Left ventricle myocardium inferior (tissue), 1 donor: ENCODE measurements around the gene INSR. TPM values are rescaled to one million over a fixed set of nuclear protein-coding genes. Genes with fewer than 3 reads are reported as not detected.

ENCODE experiments used
- DNase-seq: peaks from one replicate; pipeline ENCODE4 v3.0.0-alpha.2; 2020
- H3K27ac ChIP-seq: fragments of 200-600 bp; replicated peaks from 2 replicates; pipeline ENCODE4 v1.8.0; 2021
- H3K27me3 ChIP-seq: fragments of 200-600 bp; 2 replicates; pipeline ENCODE4 v1.8.0; 2021; ENCODE audit warnings: low read depth
- H3K36me3 ChIP-seq: fragments of 200-600 bp; 2 replicates; pipeline ENCODE4 v1.8.0; 2021
- H3K4me1 ChIP-seq: fragments of 200-600 bp; 2 replicates; pipeline ENCODE4 v1.8.0; 2021
- H3K4me3 ChIP-seq: fragments of 200-600 bp; 2 replicates; pipeline ENCODE4 v1.8.0; 2021; ENCODE audit warnings: mild to moderate bottlenecking, moderate library complexity
- H3K9me3 ChIP-seq: fragments of 200-600 bp; replicated peaks from 2 replicates; pipeline ENCODE4 v1.8.0; 2021
- CTCF ChIP-seq: fragments of 200-600 bp; IDR thresholded peaks from 2 replicates; pipeline ENCODE4 v1.8.0; 2021; ENCODE audit warnings: antibody characterized with exemption, mild to moderate bottlenecking, borderline replicate concordance
- intact Hi-C: fragments of 100-400 bp; cut with micrococcal nuclease; formaldehyde crosslinking; loops from one replicate; pipeline ENCODE4 v1.11.0; 2022
- total RNA-seq: library from RNA; stranded (reverse); fragmentation: NEBNext Ultra II Directional; extraction: Animal tissue kit (Norgen Biotek cat#: 25700); gene quantifications from one replicate; pipeline ENCODE4 v1.2.1, GENCODE V29; 2021
- donor health status: DM: no; HTN: yes; CAD: no; lungs with severe emphysema.

Gene INSR
- total RNA-seq, 1 donor from 2014 or later = 85.3 TPM

DNA sequence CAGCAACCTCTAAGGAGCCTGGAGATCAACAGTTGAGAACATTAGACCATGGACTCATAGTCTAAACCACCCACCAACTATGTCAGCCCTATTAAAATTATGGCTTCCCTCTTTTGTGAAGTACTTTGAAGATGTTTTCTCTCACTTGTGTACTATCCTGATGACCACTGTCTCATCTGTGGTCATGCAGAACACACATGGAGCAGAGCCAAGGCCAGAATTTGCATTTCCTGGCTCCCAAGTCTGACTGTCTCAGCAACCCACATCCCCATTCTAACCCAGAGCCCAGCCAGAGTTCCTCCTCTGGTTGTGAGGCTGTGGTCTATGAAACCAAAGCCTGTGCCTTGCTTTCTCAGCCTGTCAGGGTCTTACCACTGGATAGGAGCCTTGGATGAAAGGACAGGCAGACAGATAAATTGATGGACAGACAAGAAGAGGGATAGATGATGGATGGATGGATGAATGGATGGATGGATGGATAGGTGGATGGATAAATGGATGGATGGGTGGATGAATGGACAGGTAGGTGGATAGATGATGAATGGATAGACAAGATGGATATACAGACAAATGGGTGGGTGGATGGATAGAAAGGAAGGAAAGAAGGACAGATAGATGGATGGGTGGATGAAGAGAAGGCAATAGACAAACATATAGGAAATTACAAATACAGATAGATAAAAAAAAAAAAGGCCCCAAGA is 189.3 kb downstream of the INSR start:
- Histone ChIP-seq H3K9me3 (no peaks in the 10 kb centered on the region), H3K4me1 (peaks cover under 1% of the 10 kb centered on the region), H3K27ac (no peak overlapping the region), H3K36me3 (no peaks in the 10 kb centered on the region), H3K4me3 (no peak overlapping the region), H3K27me3 (no peaks in the 10 kb centered on the region)
- no peak for TF ChIP-seq CTCF
- DNase-seq = no peak
- intact Hi-C loops = no loop called here

GRCh38 chr19:7101498-7102253 is 192.5 kb downstream of the INSR start:
- Histone ChIP-seq H3K36me3 (no peaks in the 10 kb centered on the region), H3K27ac (no peak overlapping the region), H3K4me3 (no peak overlapping the region), H3K27me3 (no peaks in the 10 kb centered on the region), H3K4me1 (peaks cover 20% of the 10 kb centered on the region), H3K9me3 (peaks cover 12% of the 10 kb centered on the region)
- intact Hi-C loops = loop anchor here (2.0 kb wide), 1 partner anchor 239 kb away; no protein-coding TSS in a partner anchor
- no peak for DNase-seq
- TF ChIP-seq CTCF = no peak

DNA sequence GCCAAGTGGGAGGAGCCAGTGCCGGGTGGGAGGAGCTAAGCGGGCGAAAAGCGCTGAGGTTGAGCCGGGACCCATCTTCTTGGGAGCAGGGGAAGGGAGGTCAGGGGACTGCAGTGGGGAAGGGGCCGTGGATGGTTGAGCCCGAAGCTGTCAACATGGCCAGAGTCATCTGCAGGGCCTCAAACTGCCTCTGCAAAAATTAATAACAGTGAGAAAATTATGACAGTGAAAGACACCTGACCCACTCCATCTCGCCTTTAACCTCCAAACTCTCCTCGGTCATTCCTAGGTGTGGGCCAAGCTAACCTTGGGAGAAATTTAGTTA is 194.7 kb downstream of the INSR start:
- intact Hi-C loops = no loop called here
- peaks cover 33% of the 10 kb centered on the region for H3K9me3 ChIP-seq
- DNase-seq = no peak
- H3K36me3 ChIP-seq = peaks cover 11% of the 10 kb centered on the region
- no peaks in the 10 kb centered on the region for H3K27me3 ChIP-seq
- H3K27ac ChIP-seq = peak overlapping the region; percentile 91
- peaks cover 20% of the 10 kb centered on the region for H3K4me1 ChIP-seq
- H3K4me3 ChIP-seq = peak overlapping the region; percentile 69
- TF ChIP-seq CTCF = no peak

- intact Hi-C loops = no loop called here
- H3K27me3 ChIP-seq = no peaks in the 10 kb centered on the region
- H3K36me3 ChIP-seq = peaks cover 13% of the 10 kb centered on the region
- DNase-seq = peak; percentile 90
- H3K4me1 ChIP-seq = peaks cover 20% of the 10 kb centered on the region
- peak overlapping the region; percentile 69 for H3K4me3 ChIP-seq
- no peak for TF ChIP-seq CTCF
- H3K27ac ChIP-seq = peak overlapping the region; percentile 91
- H3K9me3 ChIP-seq = peaks cover 39% of the 10 kb centered on the region
Measured at GRCh38 chr19:7098701-7099596, 195.3 kb downstream of the INSR start.

GRCh38 chr19:7098096-7098495 is 196.1 kb downstream of the INSR start:
- intact Hi-C loops = no loop called here
- Histone ChIP-seq H3K36me3 (peaks cover 13% of the 10 kb centered on the region), H3K27ac (peak overlapping the region; percentile 91), H3K27me3 (no peaks in the 10 kb centered on the region), H3K4me3 (peak overlapping the region; percentile 69), H3K4me1 (peaks cover 20% of the 10 kb centered on the region), H3K9me3 (peaks cover 48% of the 10 kb centered on the region)
- DNase-seq = no peak
- TF ChIP-seq CTCF = no peak
